Esophagus squamous epithelium (tissue), 5 donors: ENCODE data around the gene DRD2. TPM values are rescaled to one million over a fixed set of nuclear protein-coding genes. Genes with fewer than 3 reads are reported as not detected.

Experiments used
- DNase-seq: peaks from one replicate; lab custom pipeline; 2025; lab: John Stamatoyannopoulos, UW
- H3K27ac ChIP-seq, 4 donors: fragments of 200-600 bp; sonication (generic); one replicate each; pipeline ENCODE4 v1.5.1; 2016 to 2019; ENCODE audit warnings: mild to moderate bottlenecking in 1 of 4
- H3K27me3 ChIP-seq, 4 donors: fragments of 200-600 bp; sonication (generic); 1 replicate in 3 of 4; 2 replicates in 1 of 4; pipeline versions ENCODE4 v1.5.1 to v1.6.0; 2017 to 2021; ENCODE audit warnings: antibody characterized with exemption in 1 of 4
- H3K36me3 ChIP-seq, 3 donors: fragments of 200-600 bp; sonication (generic); one replicate each; pipeline ENCODE4 v1.5.1; 2016 to 2019
- H3K4me1 ChIP-seq, 3 donors: fragments of 200-600 bp; sonication (generic); one replicate each; pipeline ENCODE4 v1.5.1; 2017 to 2019
- H3K4me3 ChIP-seq, 4 donors: fragments of 200-600 bp; sonication (generic); 1 replicate in 3 of 4; 2 replicates in 1 of 4; pipeline ENCODE4 v1.5.1; 2016 to 2019; ENCODE audit warnings: mild to moderate bottlenecking in 2 of 4, moderate library complexity in 1 of 4
- H3K9me3 ChIP-seq, 3 donors: fragments of 200-600 bp; sonication (generic); one replicate each; pipeline ENCODE4 v1.5.1; 2016 to 2019
- CTCF ChIP-seq, 6 experiments: fragments of 450-650 bp in 4 of 6; fragments of 200-600 bp in 2 of 6; sonication (generic) in 2 of 6; IDR thresholded peaks; one replicate each; pipeline ENCODE4 v1.5.1; 2016 to 2019; ENCODE audit warnings: antibody characterized with exemption in 6 of 6, mild to moderate bottlenecking in 4 of 6, moderate library complexity in 4 of 6
- POLR2A ChIP-seq, 4 donors: fragments of 450-650 bp; IDR thresholded peaks; one replicate each; pipeline ENCODE4 v1.6.1; 2017; ENCODE audit warnings: antibody characterized with exemption in 4 of 4, mild to moderate bottlenecking in 4 of 4, moderate library complexity in 3 of 4
- WGBS, 2 donors: methylation state at CpG; one replicate each; pipeline ENCODE4 v1.1.5; 2018; 5-methylcytosine and 5-hydroxymethylcytosine counted together
- intact Hi-C: fragments of 100-400 bp; cut with DNase I; formaldehyde crosslinking; loops from one replicate; pipeline ENCODE4 v1.15.0; 2022
- small RNA-seq, 4 donors: library from RNA; depleted of rRNA; stranded (forward); fragments of <200 nt; gene quantifications; one replicate each; pipeline ENCODE3, GENCODE V24; 2016
- total RNA-seq, 4 donors: library from RNA; depleted of rRNA; stranded (reverse); fragments of >200 nt; gene quantifications; one replicate each; pipeline ENCODE4 v1.1.0, GENCODE V29; 2016
- donor health status: DM: yes; HTN: yes; CAD: no.

The DRD2 gene
- total RNA-seq, 4 donors from 2014 or later, result 0.38 TPM; not detected in 3

GRCh38 chr11:113363996-113364641, 111.1 kb downstream of the DRD2 start:
- Histone ChIP-seq H3K4me1 (no peaks in the 10 kb centered on the region), H3K27me3 (no peaks in the 10 kb centered on the region), H3K4me3 (no peak overlapping the region), H3K9me3 (no peaks in the 10 kb centered on the region), H3K27ac (no peak overlapping the region), H3K36me3 (peaks cover 0 to 93% (median 11%) of the 10 kb centered on the region in 3 donors)
- DNase-seq, result no peak
- intact Hi-C loops, result no loop called here
- 66 to 83% methylated on average over 5 of the region's 7 CpGs for WGBS, 2 donors
- TF ChIP-seq CTCF (IDR thresholded peaks at IDR 0.05), result no peak
- no peak for TF ChIP-seq POLR2A (IDR thresholded peaks at IDR 0.05)

- intact Hi-C loops, result no loop called here
- Histone ChIP-seq H3K27ac (no peak overlapping the region), H3K4me1 (no peaks in the 10 kb centered on the region), H3K4me3 (no peak overlapping the region), H3K9me3 (no peaks in the 10 kb centered on the region), H3K27me3 (no peaks in the 10 kb centered on the region), H3K36me3 (peaks cover 0 to 93% (median 11%) of the 10 kb centered on the region in 3 donors)
- DNase-seq, result no peak
- 61 to 71% methylated on average over 4 to 5 of the region's 5 CpGs for WGBS, 2 donors
- no peak for TF ChIP-seq POLR2A (IDR thresholded peaks at IDR 0.05)
- TF ChIP-seq CTCF (IDR thresholded peaks at IDR 0.05), result no peak
Measured at GRCh38 chr11:113363406-113363805, 111.8 kb downstream of the DRD2 start.

Small RNAs within 50 kb of the gene (small RNA-seq; reads per million reads assigned to genes)
- 0 reads per million in 4 donors for gene MIR4301

Other genes with a start within 250 kb of the DRD2 start
- 10 to 100 TPM in 2 of 4 donors, 1 to 10 TPM in 2; 2.2 to 14.7 (median 10.8) TPM for gene TTC12, start 160.8 kb downstream of the DRD2 start, total RNA-seq
- gene ANKK1, start 87.6 kb downstream of the DRD2 start, total RNA-seq, result 1 to 10 TPM in 2 of 4 donors, under 1 TPM in 2; 0.21 to 2.7 (median 1.0) TPM
- 1 to 10 TPM in 1 of 4 donors, under 1 TPM in 2, not detected in 1; 0.19 to 1.3 (median 0.35) TPM for gene TMPRSS5, start 230.9 kb upstream of the DRD2 start, total RNA-seq